GM18505 (cell line): Measurements from ENCODE around the gene C9orf40.

ENCODE experiments used
- ATAC-seq: cut with Tn5 transposase; IDR thresholded peaks from one replicate; pipeline ENCODE4 v1.9.1; 2021; ENCODE audit not compliant: unreplicated experiment
- POLR2A ChIP-seq: IDR thresholded peaks from 4 replicates; pipeline ENCODE4 v1.6.1; 2011; ENCODE audit warnings: borderline replicate concordance; ENCODE audit not compliant: insufficient read depth, insufficient read length; ENCODE audit errors: extremely low read depth

Gene C9orf40

DNA sequence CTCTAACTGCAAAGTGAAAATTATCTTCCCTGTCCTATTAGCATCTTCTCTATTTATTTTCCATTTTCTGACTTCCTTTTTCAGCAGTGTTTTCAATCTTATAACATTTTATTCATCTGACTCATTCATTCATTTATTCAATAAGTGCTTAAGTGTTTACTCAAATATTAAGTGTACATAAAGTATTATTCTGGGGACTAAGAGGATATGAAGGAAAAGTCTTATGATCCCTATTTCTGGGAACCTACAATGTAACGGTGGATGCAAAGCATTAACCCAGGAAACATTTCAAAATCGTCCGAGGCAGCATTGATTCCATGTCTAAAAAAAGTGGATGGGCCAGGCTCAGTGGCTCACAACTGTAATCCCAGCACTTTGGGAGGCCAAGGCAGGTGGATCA is 45.6 kb downstream of the C9orf40 start:
- no peak for ATAC-seq
- TF ChIP-seq POLR2A = no peak

- ATAC-seq = no peak
- TF ChIP-seq POLR2A = no peak
These were observed 51.7 kb downstream of the C9orf40 start for GRCh38 chr9:74901001-74901400.
